ENCODE measurements around the gene OTOA. TPM values are rescaled to one million over a fixed set of nuclear protein-coding genes. Genes with fewer than 3 reads are reported as not detected.

The OTOA gene
- total RNA-seq, 4 donors from 2014 or later = 0.32 TPM; not detected in 3

- intact Hi-C loops (cut with DNase I; ENCODE audit: low total_unique reads) = no loop called here
- Histone ChIP-seq H3K36me3 (no peaks in the 10 kb centered on the region), H3K4me3 (no peak overlapping the region), H3K9me3 (no peaks in the 10 kb centered on the region), H3K27me3 (no peaks in the 10 kb centered on the region), H3K4me1 (no peaks in the 10 kb centered on the region), H3K27ac (no peak overlapping the region)
- TF ChIP-seq EP300 (IDR thresholded peaks at IDR 0.05; ENCODE audit: low read depth) = no peak
- TF ChIP-seq POLR2A (IDR thresholded peaks at IDR 0.05) = no peak
- no peak for TF ChIP-seq CTCF (IDR thresholded peaks at IDR 0.05)
- TF ChIP-seq POLR2AphosphoS5 (IDR thresholded peaks at IDR 0.05) = no peak
- DNase-seq = no peak
- 54 to 72% methylated on average over 5 to 6 of the region's 6 CpGs for WGBS, 2 donors (ENCODE audit: low coverage in 1 of 2)
- in situ Hi-C loops (cut with MboI; ENCODE audit: low pct_ligation_motif_present in 1 of 4, low pct_unique_long_range_greater_than_20kb in 1 of 4, low sequenced_read_pairs in 3 of 4) = loop anchor here in 2 of 4 donors (25.0 kb wide), 1 partner anchor 132 kb away; the partner anchor contains the start of gene METTL9 (in 2 of the 2)
These were observed 55.5 kb downstream of the OTOA start for GRCh38 chr16:21719283-21719682.

GRCh38 chr16:21720533-21720932, 56.8 kb downstream of the OTOA start:
- 83 to 86% methylated on average over 2 of the region's 2 CpGs for WGBS, 2 donors (ENCODE audit: low coverage in 1 of 2)
- intact Hi-C loops (cut with DNase I; ENCODE audit: low total_unique reads) = no loop called here

GRCh38 chr16:21722771-21723455, 59.1 kb downstream of the OTOA start:
- no peak for TF ChIP-seq POLR2A (IDR thresholded peaks at IDR 0.05)
- no peak for TF ChIP-seq POLR2AphosphoS5 (IDR thresholded peaks at IDR 0.05)
- no peak for TF ChIP-seq CTCF (IDR thresholded peaks at IDR 0.05)
- no peak for TF ChIP-seq EP300 (IDR thresholded peaks at IDR 0.05; ENCODE audit: low read depth)
- H3K4me1 ChIP-seq = no peaks in the 10 kb centered on the region
- no peaks in the 10 kb centered on the region for H3K27me3 ChIP-seq
- WGBS, 2 donors (ENCODE audit: low coverage in 1 of 2) = 70 to 80% methylated on average over 3 to 7 of the region's 7 CpGs
- H3K27ac ChIP-seq = no peak overlapping the region
- intact Hi-C loops (cut with DNase I; ENCODE audit: low total_unique reads) (no loop called here), in situ Hi-C loops (cut with MboI; ENCODE audit: low pct_ligation_motif_present in 1 of 4, low pct_unique_long_range_greater_than_20kb in 1 of 4, low sequenced_read_pairs in 3 of 4) (loop anchor here in 2 of 4 donors (25.0 kb wide), 1 partner anchor 136 kb away; the partner anchor contains the start of gene METTL9 (in 2 of the 2))
- no peak for DNase-seq
- H3K36me3 ChIP-seq = no peaks in the 10 kb centered on the region
- H3K4me3 ChIP-seq = no peak overlapping the region
- H3K9me3 ChIP-seq = no peaks in the 10 kb centered on the region

More at GRCh38 chr16:21720533-21720932, 56.8 kb downstream of the OTOA start:
- no peak overlapping the region for H3K27ac ChIP-seq
- H3K4me3 ChIP-seq = no peak overlapping the region
- in situ Hi-C loops (cut with MboI; ENCODE audit: low pct_ligation_motif_present in 1 of 4, low pct_unique_long_range_greater_than_20kb in 1 of 4, low sequenced_read_pairs in 3 of 4) = loop anchor here in 2 of 4 donors (25.0 kb wide), 1 partner anchor 133 kb away; the partner anchor contains the start of gene METTL9 (in 2 of the 2)
- H3K36me3 ChIP-seq = no peaks in the 10 kb centered on the region
- no peak for TF ChIP-seq POLR2A (IDR thresholded peaks at IDR 0.05)
- TF ChIP-seq POLR2AphosphoS5 (IDR thresholded peaks at IDR 0.05) = no peak
- no peak for TF ChIP-seq EP300 (IDR thresholded peaks at IDR 0.05; ENCODE audit: low read depth)
- no peak for TF ChIP-seq CTCF (IDR thresholded peaks at IDR 0.05)
- H3K4me1 ChIP-seq = no peaks in the 10 kb centered on the region
- no peak for DNase-seq
- H3K9me3 ChIP-seq = no peaks in the 10 kb centered on the region
- H3K27me3 ChIP-seq = no peaks in the 10 kb centered on the region

GRCh38 chr16:21723532-21723931, 59.8 kb downstream of the OTOA start:
- 71 to 72% methylated on average over 2 of the region's 2 CpGs for WGBS, 2 donors (ENCODE audit: low coverage in 1 of 2)
- in situ Hi-C loops (cut with MboI; ENCODE audit: low pct_ligation_motif_present in 1 of 4, low pct_unique_long_range_greater_than_20kb in 1 of 4, low sequenced_read_pairs in 3 of 4) = loop anchor here in 2 of 4 donors (25.0 kb wide), 1 partner anchor 136 kb away; the partner anchor contains the start of gene METTL9 (in 2 of the 2)
- no peaks in the 10 kb centered on the region for H3K36me3 ChIP-seq

More at GRCh38 chr16:21723532-21723931, 59.8 kb downstream of the OTOA start:
- Histone ChIP-seq H3K27ac (no peak overlapping the region), H3K4me1 (no peaks in the 10 kb centered on the region), H3K9me3 (no peaks in the 10 kb centered on the region), H3K4me3 (no peak overlapping the region), H3K27me3 (no peaks in the 10 kb centered on the region)
- TF ChIP-seq POLR2A (IDR thresholded peaks at IDR 0.05) = no peak
- no peak for TF ChIP-seq EP300 (IDR thresholded peaks at IDR 0.05; ENCODE audit: low read depth)
- TF ChIP-seq POLR2AphosphoS5 (IDR thresholded peaks at IDR 0.05) = no peak
- no peak for TF ChIP-seq CTCF (IDR thresholded peaks at IDR 0.05)
- DNase-seq = no peak
- intact Hi-C loops (cut with DNase I; ENCODE audit: low total_unique reads) = no loop called here

Measured in transverse colon (tissue), 4 donors.